GM19395 (cell line): Measurements from ENCODE around the gene IFNL1.
"Not testable (repeated sequence)": the region's sequence is repeated elsewhere in the genome, so short reads cannot be mapped to it uniquely, and the experiment has no call there.

Source experiments
- ATAC-seq: cut with Tn5 transposase; IDR thresholded peaks from one replicate; pipeline ENCODE4 v1.9.1; 2021; ENCODE audit warnings: mild to moderate bottlenecking, moderate library complexity; ENCODE audit not compliant: unreplicated experiment

Gene IFNL1

DNA sequence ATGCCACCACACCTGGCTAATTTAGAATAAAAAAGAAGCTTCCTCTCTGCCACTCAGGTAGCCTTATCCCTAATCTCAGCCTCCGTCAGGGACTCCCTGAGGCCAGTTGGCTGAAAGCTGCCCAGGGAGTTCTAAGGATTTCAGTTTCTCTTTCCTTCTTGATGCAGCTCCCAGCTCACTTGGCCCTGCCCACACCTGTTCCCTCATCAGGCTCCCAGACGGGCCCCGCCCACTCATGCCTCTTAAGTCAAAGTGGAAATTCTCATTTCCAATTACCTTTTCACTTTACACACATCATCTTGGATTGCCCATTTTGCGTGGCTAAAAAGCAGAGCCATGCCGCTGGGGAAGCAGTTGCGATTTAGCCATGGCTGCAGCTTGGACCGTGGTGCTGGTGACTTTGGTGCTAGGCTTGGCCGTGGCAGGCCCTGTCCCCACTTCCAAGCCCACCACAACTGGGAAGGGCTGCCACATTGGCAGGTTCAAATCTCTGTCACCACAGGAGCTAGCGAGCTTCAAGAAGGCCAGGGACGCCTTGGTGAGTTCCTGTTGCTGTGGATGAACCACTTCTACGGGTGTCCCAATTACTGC, at the start of gene IFNL1:
IFNL1 (plus strand) TSS at position 353 of the 591 bp plus-strand sequence; CDS start at position 368, 15 bp downstream.
- no peak for ATAC-seq

DNA sequence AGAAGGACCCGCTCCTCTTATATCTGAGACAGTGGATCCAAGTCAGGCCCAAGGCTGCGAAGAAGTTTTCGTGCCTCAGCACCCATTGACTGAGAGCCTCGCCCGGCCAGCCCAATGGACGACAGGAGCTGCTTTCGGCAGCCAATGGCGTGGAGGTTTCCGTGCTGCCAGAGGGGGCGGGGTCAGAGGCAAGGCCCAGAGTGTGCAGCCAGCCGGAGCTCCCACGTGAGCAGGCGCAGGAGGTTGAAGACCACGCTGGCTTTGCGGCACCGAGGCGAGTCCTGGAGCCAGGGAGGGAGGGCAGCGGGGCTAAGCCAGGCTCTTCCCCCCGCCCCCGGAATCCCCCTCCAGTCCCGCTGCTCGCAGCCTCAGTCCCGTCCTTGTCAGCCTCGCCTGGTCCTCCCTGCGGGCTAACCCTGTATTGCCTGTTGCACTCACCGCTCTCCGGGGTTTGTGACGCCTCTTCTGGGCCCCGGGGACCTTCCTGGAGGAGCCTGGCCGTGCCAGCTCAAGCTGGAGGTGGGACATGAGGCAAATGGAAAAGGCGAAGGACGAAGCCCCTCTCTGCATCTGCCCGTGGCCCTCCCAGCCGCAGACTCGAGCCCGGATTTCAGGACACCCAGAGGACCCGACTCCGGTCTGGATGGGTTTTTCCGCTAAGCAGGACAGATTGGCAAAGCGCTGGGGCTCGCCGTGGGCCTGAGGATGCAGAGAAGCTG, 49.1 kb upstream of the IFNL1 start:
- ATAC-seq: no peak

DNA sequence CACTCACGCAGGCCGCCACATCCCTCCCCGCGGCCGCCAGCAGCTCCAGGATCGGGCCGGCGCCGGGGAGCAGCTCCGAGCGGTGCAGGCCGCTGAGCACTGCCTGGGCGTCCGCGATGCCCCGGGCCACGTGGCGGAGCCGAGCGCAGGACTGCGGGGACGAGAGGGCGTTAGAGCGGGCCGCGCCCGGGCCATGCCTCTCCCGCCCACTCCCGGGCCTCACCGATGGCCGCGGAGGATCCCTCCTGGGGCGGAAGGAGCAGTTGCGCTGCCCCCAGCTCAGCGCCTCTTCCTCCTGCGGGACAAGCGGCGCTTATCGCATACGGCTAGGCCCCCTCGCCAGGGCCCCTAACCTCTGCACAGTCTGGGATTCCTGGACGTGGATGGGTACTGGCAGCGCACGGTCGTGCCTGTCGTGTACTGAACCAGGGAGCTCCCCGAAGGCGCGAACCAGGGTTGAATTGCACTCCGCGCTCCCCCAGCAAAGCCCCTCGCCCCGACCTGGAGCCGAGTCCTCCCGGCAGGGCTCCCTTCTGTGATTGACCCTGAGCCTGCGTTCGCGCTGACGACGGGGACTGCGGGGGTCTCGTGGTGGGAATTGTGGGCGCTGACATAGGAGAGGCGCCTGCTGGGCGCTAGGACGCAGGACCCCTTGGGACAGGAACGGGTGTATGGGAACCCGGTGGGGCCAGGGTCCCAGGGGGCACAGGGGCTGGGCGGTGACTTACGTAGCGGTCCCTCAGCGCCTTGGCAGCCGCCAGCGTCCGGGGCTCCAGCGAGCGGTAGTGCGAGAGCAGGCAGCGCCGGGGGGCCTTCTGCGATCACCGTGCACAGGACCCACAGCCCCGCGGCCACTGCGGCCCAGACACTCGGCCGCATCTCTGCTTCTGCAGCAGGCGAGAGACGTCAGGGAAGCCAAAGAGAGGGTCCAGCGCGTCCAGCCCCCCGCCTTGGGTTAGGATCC, 48.2 kb upstream of the IFNL1 start:
- no peak for ATAC-seq

GRCh38 chr19:39248806-39249205, 47.4 kb upstream of the IFNL1 start, which contains the start of gene IFNL4:
TSS of gene IFNL4 (minus strand) at chr19:39248856.
- no peak for ATAC-seq

GRCh38 chr19:39251081-39251480, 45.1 kb upstream of the IFNL1 start:
- no peak for ATAC-seq

DNA sequence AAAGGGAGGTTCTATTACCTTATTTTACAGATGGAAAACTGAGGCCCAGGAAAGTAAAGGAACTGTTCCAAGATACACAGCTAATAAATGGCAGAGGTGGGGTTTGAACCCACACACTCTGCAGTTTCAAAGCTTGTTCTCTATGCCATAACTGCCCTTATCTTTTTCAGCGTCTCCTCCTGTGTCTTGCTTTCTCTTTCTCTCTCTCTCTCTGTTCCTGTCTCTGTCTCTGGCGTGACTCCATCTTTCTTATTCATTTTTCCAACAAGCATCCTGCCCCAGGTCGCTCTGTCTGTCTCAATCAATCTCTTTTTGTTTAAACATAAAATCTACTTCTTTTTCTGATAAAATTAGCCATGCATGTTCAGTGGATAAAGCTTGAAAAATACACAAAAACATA, 44.4 kb upstream of the IFNL1 start:
- no peak for ATAC-seq

DNA sequence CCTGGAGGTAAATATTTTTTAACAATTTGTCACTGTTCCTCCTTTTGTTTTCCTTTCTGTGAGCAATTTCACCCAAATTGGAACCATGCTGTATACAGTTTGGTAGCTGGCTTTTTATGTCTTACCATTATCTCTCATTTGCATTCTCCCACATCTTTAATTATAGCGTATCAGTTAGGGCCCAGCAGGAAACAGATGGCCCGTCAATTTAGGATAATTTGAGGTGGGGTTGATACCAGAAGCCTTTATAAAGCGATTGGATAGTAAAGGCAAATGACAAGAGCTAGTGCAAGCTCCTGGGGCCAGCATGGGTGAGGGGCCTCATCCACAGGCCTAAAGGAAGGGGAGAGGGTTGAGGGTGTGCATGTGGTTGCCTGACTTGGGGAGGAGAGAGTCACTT, 43.7 kb upstream of the IFNL1 start:
- no peak for ATAC-seq

GRCh38 chr19:39253374-39254149, 42.6 kb upstream of the IFNL1 start:
- ATAC-seq: no peak

GRCh38 chr19:39254531-39255345, 41.5 kb upstream of the IFNL1 start:
- no peak for ATAC-seq

DNA sequence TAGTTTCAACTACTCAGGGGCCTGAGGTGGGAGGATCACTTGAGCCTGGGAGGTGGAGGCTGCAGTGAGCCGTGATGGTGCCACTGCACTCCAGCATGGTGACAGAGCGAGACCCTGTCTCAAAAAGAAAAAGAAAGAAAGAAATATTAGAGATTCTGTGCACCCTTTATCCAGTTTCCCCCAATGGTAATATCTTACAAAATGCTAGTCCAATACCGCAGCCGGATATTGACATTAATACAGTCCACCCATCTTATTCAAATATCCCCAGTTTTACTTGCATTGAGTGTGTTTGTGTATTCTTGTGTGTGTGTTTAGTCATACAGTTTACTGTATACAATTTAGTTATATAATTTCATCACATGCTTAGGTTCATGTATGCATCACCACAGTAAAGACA, 39.0 kb upstream of the IFNL1 start:
- no peak for ATAC-seq

DNA sequence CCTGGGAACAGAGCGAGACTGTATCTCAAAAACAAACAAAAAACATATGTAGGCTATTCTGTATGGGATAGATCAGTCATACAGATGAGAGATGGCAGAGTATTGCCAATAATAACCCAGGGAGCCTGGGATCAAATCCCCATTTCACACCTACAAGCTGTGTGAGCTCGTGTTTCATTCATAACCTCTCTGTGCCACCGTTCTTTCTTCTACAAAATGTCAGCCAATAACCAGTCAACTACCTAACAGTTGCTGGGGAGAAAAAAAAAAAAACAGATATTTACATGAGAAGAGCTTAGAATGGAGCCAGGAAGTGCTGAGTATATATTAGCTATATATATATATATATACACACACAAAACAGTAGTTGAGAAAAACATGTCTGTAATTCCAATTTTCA, 34.5 kb upstream of the IFNL1 start:
- ATAC-seq: no peak

DNA sequence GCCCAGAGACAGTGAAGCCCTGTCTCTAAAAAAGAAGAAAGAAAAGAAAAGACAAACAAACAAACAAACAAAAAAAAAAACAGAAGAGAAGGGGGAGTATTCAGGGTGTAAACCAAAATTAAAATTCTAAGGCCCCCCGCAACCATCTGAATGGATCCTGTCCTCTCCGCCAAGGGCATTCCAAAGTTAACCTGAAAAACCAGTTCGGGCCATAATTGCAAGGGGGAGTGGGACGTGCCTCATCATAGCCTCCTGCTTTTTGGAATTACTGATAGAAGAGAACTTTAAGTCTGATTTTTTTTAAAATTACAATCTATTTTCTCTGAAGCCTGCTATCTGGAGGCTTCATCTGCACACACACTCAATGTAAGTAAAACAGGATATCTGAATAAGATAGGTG, 33.7 kb upstream of the IFNL1 start:
- no peak for ATAC-seq

GRCh38 chr19:39263912-39264305, 32.3 kb upstream of the IFNL1 start:
- ATAC-seq: no peak

DNA sequence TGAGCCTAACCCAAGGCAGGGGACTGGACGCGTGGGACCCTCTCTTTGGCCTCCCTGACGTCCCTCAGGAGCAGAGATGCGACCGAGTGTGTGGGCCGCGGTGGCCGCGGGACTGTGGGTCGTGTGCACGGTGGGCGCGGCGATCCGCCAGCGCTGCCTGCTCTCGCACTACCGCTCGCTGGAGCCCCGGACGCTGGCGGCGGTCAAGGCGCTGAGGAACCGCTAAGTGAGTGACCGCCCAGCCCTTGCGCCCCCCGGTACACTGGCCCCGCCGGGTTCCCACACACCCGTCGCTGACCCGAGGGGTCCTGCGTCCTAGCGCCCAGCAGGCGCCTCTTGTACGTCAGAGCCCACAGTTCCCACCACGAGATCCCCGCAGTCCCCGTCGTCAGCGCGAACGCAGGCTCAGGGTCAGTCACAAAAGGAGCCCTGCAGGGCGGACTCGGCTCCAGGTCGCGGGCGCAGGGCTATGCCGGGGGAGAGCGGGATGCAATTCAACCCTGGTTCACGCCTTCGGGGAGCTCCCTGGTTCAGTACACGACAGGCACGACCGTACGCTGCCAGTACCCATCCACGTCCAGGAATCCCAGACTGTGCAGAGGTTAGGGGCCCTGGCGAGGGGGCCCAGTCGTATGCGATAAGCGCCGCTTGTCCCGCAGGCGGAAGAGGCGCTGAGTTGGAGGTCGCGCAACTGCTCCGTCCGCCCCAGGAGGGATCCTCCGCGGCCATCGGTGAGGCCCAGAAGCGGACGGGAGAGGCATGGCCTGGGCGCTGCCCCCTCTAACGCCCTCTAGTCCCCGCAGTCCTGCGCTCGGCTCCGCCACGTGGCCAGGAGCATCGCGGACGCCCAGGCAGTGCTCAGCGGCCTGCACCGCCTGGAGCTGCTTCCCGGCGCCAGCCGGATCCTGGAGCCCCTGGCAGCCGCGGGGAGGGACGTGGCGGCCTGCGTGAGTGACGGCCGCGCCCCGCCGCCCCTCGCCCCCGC, 31.6 kb upstream of the IFNL1 start:
- ATAC-seq: no peak

GRCh38 chr19:39265321-39265916, 30.8 kb upstream of the IFNL1 start:
- ATAC-seq: no peak

DNA sequence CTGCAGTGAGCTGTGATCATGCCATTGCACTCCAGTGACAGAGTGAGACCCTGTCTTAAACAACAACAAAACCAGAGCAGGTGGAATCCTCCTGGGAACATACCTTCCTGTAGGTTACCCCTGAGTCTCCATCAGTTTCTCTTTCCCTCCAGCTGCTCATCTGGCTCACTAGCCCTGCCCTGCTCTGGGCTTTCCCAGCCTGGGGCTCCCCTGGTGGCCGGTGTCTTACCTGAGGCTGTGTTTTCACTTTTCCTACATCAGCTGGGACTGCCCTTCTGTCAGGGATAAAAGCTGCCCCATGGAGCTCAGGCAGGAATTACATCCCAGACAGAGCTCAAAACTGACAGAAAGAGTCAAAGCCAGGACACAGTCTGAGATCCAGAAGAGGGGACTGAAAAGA, 28.1 kb upstream of the IFNL1 start, which contains the start of gene IFNL2:
IFNL2 (plus strand) TSS at position 312 of the 400 bp plus-strand sequence. CDS start 173 bp downstream, outside the sequence.
- not testable (repeated sequence) for ATAC-seq

GRCh38 chr19:39268531-39269223, 27.5 kb upstream of the IFNL1 start:
- not testable (repeated sequence) for ATAC-seq

- ATAC-seq: not testable (repeated sequence)
These were observed 26.8 kb upstream of the IFNL1 start for GRCh38 chr19:39269369-39269768.
